NT2/D1 (cell line): ENCODE data around the gene AK1.

ENCODE experiments used
- SUZ12 ChIP-seq: IDR thresholded peaks from 2 replicates; pipeline ENCODE4 v1.6.1; 2011; ENCODE audit not compliant: insufficient read length, insufficient read depth; ENCODE audit errors: extremely low read depth
- YY1 ChIP-seq: IDR thresholded peaks from 2 replicates; pipeline ENCODE4 v1.6.1; 2011; ENCODE audit not compliant: insufficient read length, insufficient read depth
- ZNF274 ChIP-seq: IDR thresholded peaks from 2 replicates; pipeline ENCODE4 v1.6.1; 2011; ENCODE audit warnings: mild to moderate bottlenecking, low read depth, low read length

- TF ChIP-seq ZNF274 (no peak), YY1 (no peak), SUZ12 (no peak)
Measured at GRCh38 chr9:127885508-127886281, 8.2 kb upstream of the AK1 start.
